Epithelial cell of esophagus (primary cell): ENCODE data around the gene B3GNT9.

ENCODE experiments used
- DNase-seq: peaks from one replicate; pipeline ENCODE4 v3.0.0; 2010; ENCODE audit warnings: low read depth
- H3K4me3 ChIP-seq: 2 replicates; pipeline ENCODE4 v1.5.1; 2011; ENCODE audit warnings: mild to moderate bottlenecking, low read length, control low read depth
- CTCF ChIP-seq: IDR thresholded peaks from 2 replicates; pipeline ENCODE4 v1.5.1; 2011; ENCODE audit warnings: low read depth, mild to moderate bottlenecking, low read length, control low read depth, inconsistent platforms; ENCODE audit not compliant: insufficient read depth; ENCODE audit errors: missing control alignments

B3GNT9 gene

GRCh38 chr16:67149276-67150046 lies 1.3 kb downstream of the B3GNT9 start:
- DNase-seq, result no peak
- no peak overlapping the region for H3K4me3 ChIP-seq
- no peak for TF ChIP-seq CTCF

GRCh38 chr16:67148656-67149275 lies 2.0 kb downstream of the B3GNT9 start:
- no peak for TF ChIP-seq CTCF
- no peak for DNase-seq
- no peak overlapping the region for H3K4me3 ChIP-seq

GRCh38 chr16:67148221-67148620 lies 2.6 kb downstream of the B3GNT9 start:
- no peak for DNase-seq
- no peak overlapping the region for H3K4me3 ChIP-seq
- TF ChIP-seq CTCF, result no peak

GRCh38 chr16:67147437-67148140 lies 3.2 kb downstream of the B3GNT9 start:
- no peak overlapping the region for H3K4me3 ChIP-seq
- no peak for TF ChIP-seq CTCF
- DNase-seq, result peak; percentile 69

GRCh38 chr16:67146523-67147357 lies 4.1 kb downstream of the B3GNT9 start:
- no peak for DNase-seq
- no peak for TF ChIP-seq CTCF
- no peak overlapping the region for H3K4me3 ChIP-seq

- TF ChIP-seq CTCF, result no peak
- no peak for DNase-seq
- H3K4me3 ChIP-seq, result no peak overlapping the region
These were observed 5.1 kb downstream of the B3GNT9 start for GRCh38 chr16:67145746-67146145.
